GM19467 (cell line): Measurements from ENCODE around the gene PARP14.

Experiments
- ATAC-seq: cut with Tn5 transposase; IDR thresholded peaks from one replicate; pipeline ENCODE4 v1.9.1; 2021; ENCODE audit warnings: mild to moderate bottlenecking, moderate library complexity; ENCODE audit not compliant: unreplicated experiment

PARP14 gene

GRCh38 chr3:122760453-122761271, 80.0 kb downstream of the PARP14 start:
- ATAC-seq, result no peak

GRCh38 chr3:122766430-122766829, 85.8 kb downstream of the PARP14 start:
- no peak for ATAC-seq

- ATAC-seq, result no peak
Measured at GRCh38 chr3:122767540-122768372, 87.1 kb downstream of the PARP14 start.

GRCh38 chr3:122770521-122771202, 90.0 kb downstream of the PARP14 start:
- no peak for ATAC-seq

GRCh38 chr3:122772827-122773226, 92.2 kb downstream of the PARP14 start:
- no peak for ATAC-seq

- no peak for ATAC-seq
Measured at GRCh38 chr3:122773944-122774509, 93.4 kb downstream of the PARP14 start.

GRCh38 chr3:122774564-122774963, 93.9 kb downstream of the PARP14 start:
- no peak for ATAC-seq

- ATAC-seq, result no peak
Measured at GRCh38 chr3:122776675-122777468, 96.2 kb downstream of the PARP14 start.

- no peak for ATAC-seq
Measured at GRCh38 chr3:122777563-122777962, 96.9 kb downstream of the PARP14 start.
